CD4-positive, alpha-beta T cell treated with Interleukin-4 for 4 hours (primary cell): ENCODE results near the gene SMAD1.
"Not testable (repeated sequence)": the region's sequence is repeated elsewhere in the genome, so short reads cannot be mapped to it uniquely, and the experiment has no call there.

Experiments used
- DNase-seq: peaks from one replicate; pipeline ENCODE4 v3.0.0-alpha.2; 2020

Gene SMAD1

DNA sequence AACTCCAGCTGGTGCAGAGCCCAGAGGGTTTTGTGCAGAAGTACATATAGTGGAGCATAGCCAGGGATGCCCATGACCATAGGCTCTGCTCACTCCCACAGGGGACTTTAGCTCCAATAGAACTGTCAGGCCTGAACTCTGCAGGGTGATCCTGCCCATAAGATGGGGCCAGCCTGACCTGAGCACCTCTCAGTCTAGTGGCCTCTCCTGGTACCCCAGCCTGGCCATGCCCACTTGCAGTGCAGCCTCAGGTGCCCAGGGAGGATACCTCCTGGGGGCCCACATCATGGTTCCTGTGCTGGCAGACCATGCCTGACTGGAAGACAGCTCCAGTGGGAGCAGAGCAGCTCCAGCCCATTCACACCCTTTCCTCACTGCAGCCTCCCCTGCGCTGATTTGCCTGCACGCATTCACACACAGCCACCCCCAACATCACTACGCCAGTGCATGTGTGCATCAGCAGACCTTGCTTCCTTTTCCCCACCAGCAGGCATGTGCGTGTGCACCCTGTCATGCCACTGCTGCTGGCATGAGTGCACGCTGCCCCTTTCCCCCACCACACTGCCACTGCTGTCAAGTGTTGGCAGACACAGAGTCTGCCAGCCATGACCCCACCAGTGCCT lies 84.5 kb downstream of the SMAD1 start:
- no peak for DNase-seq

DNA sequence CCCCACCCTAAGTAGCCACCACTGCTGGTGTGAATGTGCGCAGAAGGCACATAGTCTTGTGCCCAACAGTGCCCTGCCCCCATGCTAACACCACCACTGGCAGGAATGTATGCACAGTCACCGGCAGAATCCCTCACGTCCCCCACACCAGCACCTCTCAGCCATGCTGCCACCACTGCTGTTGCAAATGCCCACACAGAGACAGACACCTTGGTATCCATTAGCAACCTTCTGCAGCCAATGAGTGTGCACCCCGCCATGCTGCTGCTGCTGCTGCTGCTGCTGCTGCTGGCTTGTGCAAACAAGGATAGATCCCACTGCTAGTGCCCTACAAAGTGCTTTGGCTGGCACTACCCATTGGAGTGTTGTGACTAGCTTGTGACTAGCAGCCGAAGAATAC lies 85.1 kb downstream of the SMAD1 start:
- no peak for DNase-seq

DNA sequence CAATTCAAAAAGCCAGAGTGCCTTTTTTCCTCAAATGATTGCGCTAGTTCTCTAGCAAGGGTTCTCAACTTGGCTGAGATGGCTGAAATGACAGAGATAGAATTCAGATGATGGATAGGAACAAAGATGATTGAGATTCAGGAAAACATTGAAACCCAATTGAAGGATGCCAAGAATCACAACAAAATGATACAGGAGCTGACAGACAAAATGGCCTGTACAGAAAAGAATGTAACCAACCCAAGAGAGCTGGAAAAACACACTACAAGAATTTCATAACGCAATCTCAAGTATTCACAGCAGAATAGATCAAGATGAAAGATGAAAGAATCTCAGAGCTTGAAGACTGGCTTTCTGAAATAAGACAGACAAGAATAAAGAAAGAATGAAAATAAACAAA lies 85.9 kb downstream of the SMAD1 start:
- no peak for DNase-seq

DNA sequence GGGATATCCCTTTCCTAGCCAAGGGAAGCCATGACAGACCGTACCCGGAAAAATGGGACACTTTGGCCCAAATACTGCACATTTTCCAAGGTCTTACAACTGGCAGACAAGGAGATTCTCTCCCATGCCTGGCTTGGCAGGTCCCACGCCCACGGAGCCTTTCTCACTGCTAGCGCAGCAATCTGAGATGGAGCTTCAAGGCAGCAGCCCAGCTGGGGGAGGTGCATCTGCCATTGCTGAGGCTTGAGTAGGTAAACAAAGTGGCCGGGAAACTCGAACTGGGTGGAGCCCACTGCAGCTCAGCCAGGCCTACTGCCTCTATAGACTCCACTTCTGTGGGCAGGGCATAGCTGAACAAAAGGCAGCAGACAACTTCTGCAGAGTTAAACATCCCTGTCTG lies 92.9 kb downstream of the SMAD1 start:
- DNase-seq: not testable (repeated sequence)

- no peak for DNase-seq
Measured at GRCh38 chr4:145580906-145581305, 99.3 kb downstream of the SMAD1 start.

DNA sequence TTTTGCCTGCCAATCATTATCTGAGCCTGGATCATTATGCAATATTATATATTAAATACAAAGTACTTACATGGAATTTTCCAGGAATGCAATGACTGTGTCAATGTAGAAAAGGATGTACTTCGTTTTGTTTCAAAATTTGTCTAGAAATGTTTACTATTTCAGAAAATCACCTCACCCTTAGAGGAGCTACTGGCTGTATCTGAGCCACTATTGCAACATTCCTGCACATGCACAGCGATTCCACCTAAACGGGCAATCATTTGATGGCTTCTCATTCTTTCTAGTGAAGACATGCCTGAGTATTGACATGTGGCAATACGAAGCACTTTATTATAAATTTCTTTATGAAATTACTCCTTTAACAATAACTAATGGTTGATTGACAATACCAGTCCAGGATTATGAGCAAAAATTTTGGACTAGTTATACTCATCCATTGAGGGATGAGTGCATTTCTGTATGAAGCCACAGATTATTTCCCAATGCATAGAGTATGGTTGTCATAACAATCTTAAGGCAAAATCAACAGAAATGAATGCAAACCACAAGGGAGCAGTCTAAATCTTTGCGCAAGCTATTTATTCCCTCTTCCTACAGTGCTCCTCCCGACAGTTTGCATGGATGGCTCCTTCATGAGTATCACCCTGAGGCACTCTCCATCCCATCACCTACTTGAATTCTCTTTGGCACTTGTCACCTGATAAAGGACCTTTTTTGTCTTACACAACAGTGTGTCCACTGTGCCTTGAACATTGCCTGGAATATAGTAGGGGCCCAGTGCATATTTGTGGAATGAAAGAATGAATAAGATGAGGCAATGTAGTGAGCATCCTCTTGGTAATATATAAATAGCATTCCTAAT lies 101.8 kb downstream of the SMAD1 start:
- DNase-seq: no peak

GRCh38 chr4:145587088-145587754 lies 105.6 kb downstream of the SMAD1 start:
- no peak for DNase-seq

DNA sequence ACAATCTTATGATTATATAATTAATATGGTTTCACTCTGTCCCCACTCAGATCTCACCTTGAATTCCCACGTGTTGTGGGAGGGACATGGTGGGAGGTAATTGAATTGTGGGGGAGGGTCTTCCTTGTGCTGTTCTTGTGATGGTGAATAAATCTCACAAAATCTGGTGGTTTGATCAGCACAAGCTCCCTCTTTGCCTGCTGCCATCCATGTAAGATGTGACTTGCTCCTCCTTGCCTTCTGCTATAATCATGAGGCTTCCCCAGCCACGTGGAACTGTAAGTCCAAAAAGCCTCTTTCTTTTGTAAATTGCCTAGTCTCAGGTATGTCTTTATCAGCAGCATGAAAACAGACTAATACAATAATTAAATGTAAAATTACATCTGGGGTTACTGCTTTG lies 107.7 kb downstream of the SMAD1 start:
- DNase-seq: not testable (repeated sequence)

DNA sequence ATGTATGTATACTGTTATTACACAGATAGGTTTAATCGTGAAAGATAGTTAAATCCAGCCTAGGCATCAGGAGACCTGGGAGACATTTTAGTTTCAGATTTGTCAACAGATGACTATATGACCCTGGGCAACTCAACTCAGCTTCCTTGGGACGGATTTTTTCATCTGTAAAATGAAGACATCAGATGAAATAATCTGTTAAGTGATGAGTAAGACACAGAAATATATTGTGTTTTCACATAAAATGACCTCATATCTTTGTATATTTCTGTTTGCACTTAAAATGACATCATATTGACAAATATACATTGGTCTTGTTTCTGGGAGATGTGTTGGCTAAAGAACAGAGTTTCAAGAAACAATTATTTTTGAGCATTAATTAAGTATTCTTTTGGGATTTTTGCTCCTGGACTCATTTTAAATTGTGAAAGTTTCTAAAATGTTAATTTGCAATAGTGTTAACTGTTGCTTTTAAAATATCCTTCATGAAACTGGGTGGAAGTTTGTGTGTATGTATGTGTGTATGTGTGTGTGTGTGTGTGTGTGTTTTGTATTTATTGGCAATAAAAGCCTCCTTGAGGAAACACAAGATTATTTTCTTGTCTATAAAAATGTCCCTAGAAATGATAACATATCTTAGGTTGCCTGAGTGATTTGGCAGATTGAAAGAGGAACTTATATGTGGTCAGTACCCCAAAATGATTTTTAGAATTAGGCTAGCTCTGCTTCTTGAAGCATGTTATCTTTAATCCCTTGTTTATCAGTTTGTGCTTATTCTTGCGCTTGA lies 108.5 kb downstream of the SMAD1 start:
- DNase-seq: no peak

- no peak for DNase-seq
Measured at GRCh38 chr4:145602129-145602760, 120.6 kb downstream of the SMAD1 start.

DNA sequence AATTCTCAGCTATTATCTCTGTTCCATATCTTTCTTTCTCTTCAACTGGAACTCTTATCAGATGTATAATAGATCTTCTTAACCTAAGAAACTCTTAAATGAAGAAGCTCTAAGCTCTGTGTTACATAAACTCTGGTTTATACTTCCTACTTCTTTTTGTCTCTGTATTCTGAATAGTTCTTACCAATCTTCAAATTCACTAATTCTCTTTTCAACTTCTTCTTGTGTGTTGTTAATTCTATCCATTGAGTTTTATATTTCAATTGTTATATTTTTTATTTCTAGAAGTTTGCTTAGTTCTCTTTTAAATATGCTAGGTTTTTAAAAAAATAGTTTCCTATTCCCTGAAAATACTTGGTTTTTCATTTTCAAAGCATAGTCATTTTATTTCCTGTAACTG lies 124.3 kb downstream of the SMAD1 start:
- no peak for DNase-seq
